Dendritic cell treated with granulocyte-macrophage colony-stimulating factor and Interleukin-4, amounts not matched to agents 40 ng/mL and 50 ng/mL, for 4 days (primary cell): ENCODE data around the gene GTPBP3.
A peak's percentile ranks its signal among the peaks of the same experiment; 100 is the strongest.

Experiments
- H3K27ac Mint-ChIP-seq: one replicate; pipeline ENCODE4 v1.8.0; 2022; ENCODE audit warnings: mild to moderate bottlenecking, mixed read lengths
- H3K27me3 Mint-ChIP-seq: one replicate; pipeline ENCODE4 v1.8.0; 2022; ENCODE audit warnings: mild to moderate bottlenecking, mixed read lengths
- H3K36me3 Mint-ChIP-seq: one replicate; pipeline ENCODE4 v1.8.0; 2022; ENCODE audit warnings: low read depth, mixed read lengths
- H3K4me1 Mint-ChIP-seq: one replicate; pipeline ENCODE4 v1.8.0; 2022; ENCODE audit warnings: low read depth, mixed read lengths
- H3K4me3 Mint-ChIP-seq: one replicate; pipeline ENCODE4 v1.8.0; 2022; ENCODE audit warnings: mild to moderate bottlenecking, moderate library complexity, mixed read lengths
- H3K9me3 Mint-ChIP-seq: one replicate; pipeline ENCODE4 v1.8.0; 2022; ENCODE audit warnings: mixed read lengths
- intact Hi-C: fragments of 100-400 bp; cut with micrococcal nuclease; formaldehyde crosslinking; loops from one replicate; pipeline ENCODE4 v1.15.0; 2022

The GTPBP3 gene

GRCh38 chr19:17385878-17386611 lies 48.7 kb downstream of the GTPBP3 start:
- Mint-ChIP-seq H3K27me3 (peaks cover 24% of the 10 kb centered on the region), H3K4me1 (peaks cover 18% of the 10 kb centered on the region), H3K4me3 (no peak overlapping the region), H3K36me3 (no peaks in the 10 kb centered on the region), H3K27ac (no peak overlapping the region), H3K9me3 (peaks cover 8% of the 10 kb centered on the region)
- intact Hi-C loops: loop anchor here (1.0 to 2.0 kb wide), 2 partner anchors 40 to 93 kb away; no protein-coding TSS in a partner anchor

- H3K27ac Mint-ChIP-seq: no peak overlapping the region
- peaks cover 8% of the 10 kb centered on the region for H3K9me3 Mint-ChIP-seq
- intact Hi-C loops: no loop called here
- peaks cover 24% of the 10 kb centered on the region for H3K27me3 Mint-ChIP-seq
- H3K36me3 Mint-ChIP-seq: no peaks in the 10 kb centered on the region
- peaks cover 19% of the 10 kb centered on the region for H3K4me1 Mint-ChIP-seq
- no peak overlapping the region for H3K4me3 Mint-ChIP-seq
Measured at GRCh38 chr19:17389288-17389687, 51.9 kb downstream of the GTPBP3 start.

GRCh38 chr19:17389957-17390664 lies 52.8 kb downstream of the GTPBP3 start:
- Mint-ChIP-seq H3K36me3 (no peaks in the 10 kb centered on the region), H3K27ac (no peak overlapping the region), H3K4me3 (peak overlapping the region; percentile 93), H3K27me3 (peaks cover 24% of the 10 kb centered on the region), H3K9me3 (peaks cover 8% of the 10 kb centered on the region), H3K4me1 (peaks cover 23% of the 10 kb centered on the region)
- intact Hi-C loops: no loop called here

- peaks cover 8% of the 10 kb centered on the region for H3K9me3 Mint-ChIP-seq
Measured at GRCh38 chr19:17390665-17391370, 53.5 kb downstream of the GTPBP3 start.

GRCh38 chr19:17391371-17392151 lies 54.2 kb downstream of the GTPBP3 start:
- peaks cover 24% of the 10 kb centered on the region for H3K27me3 Mint-ChIP-seq
- H3K4me1 Mint-ChIP-seq: peaks cover 27% of the 10 kb centered on the region
- H3K27ac Mint-ChIP-seq: peak overlapping the region; percentile 83
- no peaks in the 10 kb centered on the region for H3K36me3 Mint-ChIP-seq
- intact Hi-C loops: no loop called here
- peak overlapping the region; percentile 93 for H3K4me3 Mint-ChIP-seq
- H3K9me3 Mint-ChIP-seq: peaks cover 8% of the 10 kb centered on the region

More at GRCh38 chr19:17390665-17391370, 53.5 kb downstream of the GTPBP3 start:
- intact Hi-C loops: no loop called here
- Mint-ChIP-seq H3K36me3 (no peaks in the 10 kb centered on the region), H3K27ac (peak overlapping the region; percentile 19), H3K4me1 (peaks cover 27% of the 10 kb centered on the region), H3K27me3 (peaks cover 24% of the 10 kb centered on the region), H3K4me3 (peak overlapping the region; percentile 93)
